Activated T-cell treated with anti-CD3 and anti-CD28 coated beads for 1 hour (primary cell): Measurements from ENCODE around the gene FRS2.
"Not testable (repeated sequence)": the region's sequence is repeated elsewhere in the genome, so short reads cannot be mapped to it uniquely, and the experiment has no call there.

Experiments
- DNase-seq: peaks from one replicate; pipeline ENCODE4 v3.0.0-alpha.2; 2020; ENCODE audit warnings: low read depth

FRS2 gene, protein sequence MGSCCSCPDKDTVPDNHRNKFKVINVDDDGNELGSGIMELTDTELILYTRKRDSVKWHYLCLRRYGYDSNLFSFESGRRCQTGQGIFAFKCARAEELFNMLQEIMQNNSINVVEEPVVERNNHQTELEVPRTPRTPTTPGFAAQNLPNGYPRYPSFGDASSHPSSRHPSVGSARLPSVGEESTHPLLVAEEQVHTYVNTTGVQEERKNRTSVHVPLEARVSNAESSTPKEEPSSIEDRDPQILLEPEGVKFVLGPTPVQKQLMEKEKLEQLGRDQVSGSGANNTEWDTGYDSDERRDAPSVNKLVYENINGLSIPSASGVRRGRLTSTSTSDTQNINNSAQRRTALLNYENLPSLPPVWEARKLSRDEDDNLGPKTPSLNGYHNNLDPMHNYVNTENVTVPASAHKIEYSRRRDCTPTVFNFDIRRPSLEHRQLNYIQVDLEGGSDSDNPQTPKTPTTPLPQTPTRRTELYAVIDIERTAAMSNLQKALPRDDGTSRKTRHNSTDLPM

DNA sequence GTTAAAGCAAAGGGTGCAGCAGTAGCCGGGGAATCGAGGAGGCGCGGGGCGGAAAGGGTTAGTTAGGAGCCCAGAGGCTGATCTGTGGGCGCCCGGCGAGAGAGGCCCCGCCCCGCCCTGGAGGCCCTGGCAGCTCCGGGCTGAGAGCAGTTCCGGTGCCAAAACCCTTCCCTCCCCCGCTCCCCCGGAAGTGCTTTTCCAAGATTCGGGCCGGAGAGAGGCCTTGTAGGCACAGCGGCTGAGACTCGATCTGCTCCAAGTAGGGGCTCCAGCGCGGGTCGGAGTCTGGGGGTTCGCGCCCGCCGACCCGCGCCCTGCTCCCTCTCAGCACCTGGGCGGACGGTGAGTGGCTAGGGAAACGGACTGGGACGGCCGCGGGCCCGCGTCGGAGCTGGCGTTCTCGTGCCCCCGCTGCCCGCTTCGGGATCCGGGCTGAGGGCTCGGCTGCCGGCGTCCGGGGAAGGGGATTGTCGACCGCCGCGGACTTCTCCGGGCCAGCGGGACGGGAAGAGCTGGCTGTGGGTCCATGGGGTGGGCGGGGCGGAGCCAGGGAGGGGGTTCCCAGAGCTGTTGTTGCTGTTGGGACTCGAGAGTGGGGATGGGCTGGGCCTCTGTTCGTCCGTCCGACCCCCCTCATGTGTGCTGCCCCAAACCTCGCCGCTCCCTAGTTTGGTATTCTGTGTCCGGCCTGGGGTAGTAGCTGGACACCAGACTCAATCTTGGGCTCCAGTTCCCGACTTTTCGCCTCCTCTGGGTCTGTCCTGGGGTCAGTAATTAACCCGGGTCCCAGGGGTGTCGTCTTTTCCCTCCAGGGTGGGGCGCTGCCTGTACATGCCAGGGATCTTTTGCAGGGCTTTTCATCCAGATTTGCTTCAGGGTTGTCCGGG lies at the start of gene FRS2:
Gene FRS2, plus strand, starts transcription at position 200 of the 887 bp plus-strand sequence. CDS start 98,643 bp downstream, outside the sequence.
- DNase-seq, result peak; percentile 72

DNA sequence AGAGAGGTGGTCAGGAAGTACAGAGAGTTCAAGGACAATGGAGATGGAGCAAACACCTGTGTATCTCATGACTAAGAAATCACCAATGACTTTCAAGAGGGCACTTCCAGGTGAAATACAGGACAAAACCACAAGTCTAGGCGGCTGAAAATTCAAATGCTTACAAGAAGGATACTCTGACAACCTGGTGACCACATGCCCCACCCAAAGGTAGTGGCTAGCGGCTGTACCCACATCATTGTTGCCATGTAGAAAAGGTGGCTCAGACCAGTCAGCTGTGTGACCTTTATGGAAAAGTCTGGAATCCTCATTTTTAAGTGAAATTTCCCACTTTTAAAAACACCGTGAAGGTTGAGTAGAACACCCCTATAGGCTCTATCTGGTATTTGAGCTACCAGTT lies 48.6 kb upstream of the FRS2 start:
- no peak for DNase-seq

DNA sequence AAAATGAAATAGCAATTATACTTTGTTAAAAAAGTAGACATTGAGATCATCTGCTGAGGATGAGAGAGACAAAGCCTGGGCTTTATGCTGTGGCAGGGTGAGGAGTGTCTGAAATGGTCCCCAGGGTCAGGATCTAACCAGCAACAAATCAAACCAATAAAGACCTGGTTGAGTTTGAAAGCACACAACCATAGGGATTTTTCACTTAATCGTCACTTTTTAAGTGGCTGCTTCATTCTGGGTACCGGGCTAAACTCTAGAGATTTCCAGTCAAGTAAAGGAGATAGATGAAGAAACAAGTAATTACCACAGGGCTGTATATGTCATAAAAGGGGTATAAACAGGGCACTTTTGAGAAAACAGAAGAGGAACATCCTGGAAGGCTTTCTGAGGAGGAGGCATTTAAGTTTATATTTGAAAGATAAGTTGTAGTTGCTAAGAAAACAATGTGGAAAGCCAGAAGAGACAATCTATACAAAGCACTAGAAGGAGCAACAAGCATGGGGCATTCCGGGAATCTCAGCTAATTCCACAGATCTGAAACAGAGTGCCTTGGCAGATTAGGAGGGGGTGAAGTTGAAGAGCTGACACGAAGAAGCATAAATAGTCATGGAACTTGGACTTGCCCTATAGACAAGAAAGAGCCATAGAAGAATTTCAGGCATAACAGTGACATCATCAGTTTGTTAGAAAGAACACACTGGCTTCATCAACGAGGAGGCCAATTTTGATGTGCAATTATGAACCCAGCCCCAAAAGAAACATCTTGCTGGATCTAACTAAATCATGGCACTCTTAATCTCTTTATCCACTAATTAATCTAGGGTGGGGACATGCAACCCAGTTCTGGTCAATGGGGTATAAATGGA lies 46.9 kb upstream of the FRS2 start:
- no peak for DNase-seq

DNA sequence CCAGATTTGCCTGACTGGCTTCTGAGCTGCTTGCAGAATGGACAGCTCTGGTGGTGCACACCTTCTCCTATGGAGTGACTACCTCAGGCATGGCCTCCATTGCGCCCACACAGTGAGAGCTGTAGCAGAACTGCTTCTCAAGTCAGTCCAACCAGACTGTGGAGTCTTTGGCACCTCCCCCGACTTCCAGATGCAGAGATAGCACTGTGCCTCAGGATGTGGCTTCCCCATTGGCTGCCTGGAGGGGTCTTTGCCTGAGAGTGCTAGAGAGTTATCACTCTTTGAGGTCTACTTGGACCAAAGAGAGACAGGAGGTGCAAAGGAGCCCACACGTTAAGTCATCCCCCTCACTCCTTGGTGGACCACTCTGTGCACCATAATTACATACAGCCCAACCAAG lies 44.8 kb upstream of the FRS2 start:
- DNase-seq, result no peak

DNA sequence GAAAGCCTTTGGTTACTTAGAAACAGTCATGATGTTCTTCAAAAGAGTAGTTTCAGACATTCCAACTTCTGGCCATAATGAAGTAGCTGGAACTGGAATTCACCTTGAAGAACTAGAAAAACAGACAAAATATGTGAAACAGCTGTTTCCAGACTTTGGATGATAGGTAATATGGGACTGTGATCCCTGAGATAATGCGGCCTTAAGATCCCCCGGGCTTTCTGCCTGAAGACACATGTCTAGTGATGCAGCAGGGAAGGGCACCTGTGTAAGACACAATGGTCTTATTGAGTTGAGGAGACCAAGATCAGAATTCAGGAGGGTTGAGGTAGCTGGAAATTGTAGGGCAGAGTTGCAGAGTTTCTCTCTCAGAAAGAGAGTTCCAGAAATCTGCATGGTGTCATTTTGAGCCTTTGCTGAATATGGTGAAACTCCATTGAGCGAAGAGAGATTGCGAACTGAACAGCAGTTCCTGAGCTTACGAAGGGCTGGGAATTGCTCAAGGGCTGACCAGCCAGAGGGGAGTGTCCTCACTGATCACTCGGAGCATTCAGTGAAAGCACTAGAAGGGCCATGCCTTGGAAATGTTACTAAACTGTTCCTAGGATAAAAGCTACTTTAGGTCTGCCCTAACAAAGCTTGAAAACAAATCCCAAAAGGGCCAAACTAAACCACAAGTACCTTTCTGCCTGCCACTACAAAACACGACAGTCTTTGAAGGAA lies 41.7 kb upstream of the FRS2 start:
- DNase-seq, result no peak

DNA sequence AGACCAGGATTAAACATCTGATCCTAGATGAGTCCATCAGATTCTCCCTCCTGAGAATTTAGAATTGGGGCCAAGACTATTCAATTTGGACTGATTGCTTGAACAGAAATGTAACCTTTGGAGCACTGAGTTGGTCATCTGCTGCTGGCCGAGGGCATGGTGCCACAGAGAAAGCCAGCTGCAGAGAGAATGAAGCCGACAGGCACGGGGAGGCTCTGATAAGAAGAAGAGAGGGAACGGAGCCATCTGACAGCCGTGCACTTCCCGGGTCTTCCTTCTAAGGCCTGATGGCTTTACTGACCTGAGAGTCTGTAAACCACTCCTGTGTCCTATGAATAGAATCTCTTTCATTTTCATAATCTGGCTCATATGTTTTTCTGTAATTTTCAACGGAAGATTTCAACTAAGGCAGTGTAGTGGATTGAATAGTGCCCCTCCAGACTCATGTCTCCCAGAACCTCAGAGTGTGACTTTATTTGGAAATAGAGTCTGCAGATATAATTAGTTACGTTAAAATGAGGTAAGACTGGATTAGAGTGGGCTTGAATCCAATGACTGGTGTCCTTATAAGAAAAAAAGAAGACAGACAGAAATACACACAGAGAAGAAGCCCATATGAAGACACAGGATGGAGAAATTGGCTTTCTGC lies 39.1 kb upstream of the FRS2 start:
- DNase-seq, result no peak

DNA sequence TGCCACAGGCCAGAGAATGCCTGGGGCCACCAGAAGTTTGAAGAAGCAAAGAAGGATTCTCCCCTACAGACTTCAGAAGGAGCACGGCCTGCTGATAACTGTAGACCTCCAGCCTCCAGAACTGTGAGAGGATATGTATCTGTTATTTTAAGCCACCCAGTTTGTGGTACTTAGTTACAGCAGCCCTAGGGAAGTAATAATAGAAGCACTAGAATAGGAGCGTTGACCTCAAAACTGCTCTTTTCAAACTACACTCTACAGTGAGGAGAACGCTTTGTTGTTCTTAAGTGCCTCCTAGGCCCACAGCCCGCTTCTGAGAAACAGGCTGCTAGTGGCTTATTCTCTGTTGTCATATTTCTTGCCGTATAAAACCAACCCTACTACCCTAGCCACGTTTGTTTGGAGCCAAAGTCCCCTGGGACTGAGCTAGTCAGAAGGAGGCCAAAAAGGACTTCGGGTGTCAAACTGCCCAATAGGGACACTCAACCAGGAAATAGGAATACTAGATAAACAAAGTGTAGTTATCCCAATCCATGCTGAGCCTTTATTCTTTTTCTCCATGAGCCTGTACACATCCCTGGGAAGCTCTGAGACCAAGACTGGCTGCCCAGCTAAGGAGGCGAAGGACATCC lies 38.5 kb upstream of the FRS2 start:
- DNase-seq, result no peak

DNA sequence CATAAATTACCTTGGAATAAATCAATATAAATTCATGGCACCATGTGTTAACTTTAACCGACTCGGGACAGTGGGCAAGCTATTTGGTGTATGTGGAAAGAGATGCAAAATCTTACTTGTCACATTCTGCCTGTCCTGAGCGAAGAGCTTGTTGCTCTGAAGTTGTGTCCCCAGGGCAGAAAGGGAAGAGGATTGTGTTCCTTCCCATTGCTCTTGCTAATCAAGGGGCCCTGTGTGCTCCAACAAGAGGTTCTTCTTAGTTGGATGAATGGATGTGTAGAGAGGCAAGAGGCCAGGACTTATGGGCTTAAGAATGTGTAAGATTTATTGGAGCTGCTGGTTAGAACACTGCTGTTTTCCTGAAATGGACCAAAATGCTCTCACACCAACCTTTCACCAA lies 36.5 kb upstream of the FRS2 start:
- no peak for DNase-seq

DNA sequence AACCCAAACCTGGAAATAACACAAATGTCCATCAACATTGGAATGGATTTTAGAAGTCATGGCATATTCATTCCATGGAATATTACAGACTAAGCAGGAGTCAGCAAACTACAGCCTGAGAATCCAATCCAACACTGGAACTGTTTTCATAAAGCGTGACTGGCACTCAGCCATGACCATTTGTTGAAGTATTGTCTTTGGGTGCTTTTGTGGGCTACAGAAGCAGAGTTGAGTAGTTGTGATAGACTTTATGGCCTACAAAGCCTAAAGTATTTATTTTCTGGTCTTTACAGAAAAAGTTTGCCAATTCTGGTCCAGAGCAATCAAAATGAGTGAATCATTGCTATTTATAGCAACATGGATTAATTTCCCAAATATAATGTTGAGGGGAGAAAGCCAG lies 34.5 kb upstream of the FRS2 start:
- no peak for DNase-seq

DNA sequence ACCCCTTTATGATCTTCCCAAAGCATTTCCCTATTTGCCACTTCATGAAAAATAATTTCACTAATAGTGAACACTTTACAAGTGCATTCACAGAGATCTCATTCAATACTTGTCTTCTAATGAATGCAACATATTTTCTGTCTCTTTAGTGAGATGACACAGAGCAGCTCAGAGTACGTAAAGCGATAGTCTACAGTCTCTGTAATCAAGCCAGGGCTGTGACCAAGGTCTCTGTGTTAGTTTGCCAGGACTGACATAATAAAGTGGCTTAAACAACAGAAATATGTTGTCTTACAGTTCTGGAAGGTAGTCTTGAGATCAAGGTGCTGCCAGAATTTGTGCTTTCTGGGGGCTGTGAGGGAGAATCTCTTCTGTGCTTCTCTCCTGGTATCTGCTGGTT lies 33.1 kb upstream of the FRS2 start:
- no peak for DNase-seq

DNA sequence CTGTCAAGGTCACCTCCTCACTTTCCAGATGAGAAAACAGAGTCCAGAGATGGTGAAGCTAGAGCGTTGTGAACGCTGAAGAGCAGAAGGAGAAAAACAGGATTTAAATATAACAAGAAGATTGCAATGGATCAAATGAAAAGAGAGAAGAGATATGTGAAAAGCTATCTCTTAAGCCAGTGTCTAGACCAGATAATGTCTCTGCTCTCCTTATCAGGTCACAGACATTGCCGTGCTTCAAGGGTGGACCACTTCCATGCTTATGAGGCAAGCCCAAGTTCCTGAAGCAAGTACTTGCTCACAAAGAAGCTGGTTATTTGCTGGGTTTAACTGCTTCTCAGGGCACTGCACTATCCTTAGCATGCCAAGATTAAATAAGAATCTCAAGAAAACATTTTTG lies 31.6 kb upstream of the FRS2 start:
- no peak for DNase-seq

DNA sequence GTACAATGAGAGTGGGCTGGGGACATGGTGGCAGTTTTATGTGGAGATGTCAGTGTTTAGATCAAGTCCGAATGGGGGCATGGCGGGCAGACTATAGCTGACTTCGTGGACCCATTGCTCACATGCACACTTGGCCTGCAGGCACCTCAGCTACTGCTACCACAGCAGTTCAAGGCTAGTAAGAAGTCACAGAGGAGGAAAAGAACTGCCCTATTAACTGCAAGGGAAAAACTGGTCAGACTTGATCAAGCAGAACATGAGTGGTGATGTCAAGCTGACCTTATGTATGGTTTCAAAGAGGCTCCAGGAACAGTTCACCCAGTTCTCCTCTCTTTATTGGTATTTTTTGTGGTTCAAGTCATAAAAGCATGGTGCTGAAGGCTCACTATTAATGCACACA lies 30.2 kb upstream of the FRS2 start:
- no peak for DNase-seq

DNA sequence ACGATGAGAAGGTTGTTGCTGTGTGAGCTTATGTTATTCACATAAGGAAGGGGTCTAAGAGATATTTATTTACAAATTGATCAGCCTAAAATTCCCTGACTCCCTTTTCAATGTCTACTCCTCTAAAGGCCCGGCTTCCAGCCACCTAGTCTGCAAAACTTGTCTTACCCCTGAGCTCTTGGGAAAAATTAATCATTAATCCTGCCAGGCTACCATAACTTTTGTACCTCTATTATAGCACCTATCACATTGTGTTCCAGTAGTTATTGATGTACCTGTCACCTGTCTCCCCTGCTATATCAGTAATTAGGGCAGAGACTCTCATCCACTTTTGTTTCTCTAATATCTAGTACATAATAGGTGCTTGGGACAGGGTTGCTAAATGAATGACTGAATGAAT lies 29.3 kb upstream of the FRS2 start:
- no peak for DNase-seq

DNA sequence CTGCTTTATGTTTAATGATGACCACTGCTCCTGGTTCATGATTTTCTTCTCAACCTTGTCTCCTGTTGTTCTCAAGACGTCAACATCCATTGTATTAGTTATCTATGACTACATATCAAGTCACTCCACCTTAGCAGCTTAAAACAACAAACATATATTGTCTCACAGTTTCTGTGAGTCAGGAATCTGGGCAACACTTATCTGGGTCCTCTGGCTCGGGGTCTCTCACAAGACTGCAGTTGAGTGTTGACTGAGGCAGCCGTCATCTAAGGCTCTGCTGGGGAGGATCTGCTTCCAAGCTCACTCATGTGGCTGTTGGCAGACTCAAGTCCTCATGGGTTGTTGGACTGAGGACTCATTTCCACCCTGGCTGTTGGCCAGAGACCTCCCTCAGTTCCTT lies 27.3 kb upstream of the FRS2 start:
- DNase-seq, result no peak

DNA sequence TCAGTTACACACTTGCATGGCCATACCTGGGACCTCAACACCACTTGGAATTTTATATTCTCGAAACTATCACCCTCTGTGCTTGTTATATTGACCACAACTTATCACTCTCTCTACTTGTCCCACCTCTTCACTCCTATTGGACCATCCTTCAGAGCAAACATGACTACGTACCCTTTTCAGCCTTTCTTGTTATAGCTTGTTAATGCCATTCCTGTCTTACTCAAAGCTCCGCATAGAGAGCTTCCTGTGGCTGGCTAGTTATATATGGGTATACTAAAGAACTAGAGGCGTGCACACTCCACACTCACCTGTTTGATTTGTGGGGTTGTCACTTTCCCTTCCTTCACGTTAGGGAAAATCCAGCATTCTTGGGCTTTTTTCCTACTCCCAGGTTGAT lies 26.3 kb upstream of the FRS2 start:
- DNase-seq, result no peak

DNA sequence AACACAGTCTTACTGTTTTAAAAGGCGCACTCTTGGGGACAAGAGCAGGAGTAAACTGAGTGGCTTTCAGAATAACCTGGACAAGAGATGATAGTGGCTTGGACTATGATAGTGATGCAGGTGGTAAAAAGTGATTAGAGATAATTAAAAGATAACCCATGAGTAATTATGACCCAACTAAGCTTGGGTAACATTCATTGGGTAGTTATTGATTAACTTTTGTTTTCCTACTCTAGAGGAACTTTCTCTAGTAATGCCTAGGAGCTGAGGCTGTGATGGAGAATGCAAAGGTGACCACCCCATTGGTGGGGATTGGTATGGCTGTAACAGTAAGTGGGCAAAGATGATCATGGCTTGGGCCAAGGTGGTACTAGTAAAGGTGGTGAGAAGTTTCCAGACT lies 22.3 kb upstream of the FRS2 start:
- DNase-seq, result no peak

DNA sequence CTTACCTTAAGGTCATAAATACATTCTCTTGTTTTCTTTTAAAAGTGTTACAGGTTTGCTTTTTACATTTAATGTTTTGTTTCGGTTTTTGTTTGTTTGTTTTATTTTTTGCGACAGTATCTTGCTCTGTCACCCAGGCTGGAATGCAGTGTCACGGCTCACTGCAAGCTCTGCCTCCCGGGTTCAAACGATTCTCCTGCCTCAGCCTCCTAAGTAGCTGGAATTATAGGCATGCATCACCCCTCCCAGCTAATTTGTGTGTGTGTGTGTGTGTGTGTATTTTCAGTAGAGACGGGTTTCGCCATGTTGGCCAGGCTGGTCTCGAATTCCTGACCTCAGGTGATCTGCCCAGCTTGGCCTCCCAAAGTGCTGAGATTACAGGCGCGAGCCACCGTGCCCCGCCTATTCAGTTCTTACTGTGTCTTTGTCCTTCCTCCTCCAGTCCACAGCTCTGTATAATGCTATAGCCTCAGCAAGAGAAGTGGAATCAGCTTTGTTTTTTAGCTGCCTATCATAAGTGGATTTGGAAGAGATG lies 17.5 kb upstream of the FRS2 start:
- DNase-seq, result not testable (repeated sequence)

DNA sequence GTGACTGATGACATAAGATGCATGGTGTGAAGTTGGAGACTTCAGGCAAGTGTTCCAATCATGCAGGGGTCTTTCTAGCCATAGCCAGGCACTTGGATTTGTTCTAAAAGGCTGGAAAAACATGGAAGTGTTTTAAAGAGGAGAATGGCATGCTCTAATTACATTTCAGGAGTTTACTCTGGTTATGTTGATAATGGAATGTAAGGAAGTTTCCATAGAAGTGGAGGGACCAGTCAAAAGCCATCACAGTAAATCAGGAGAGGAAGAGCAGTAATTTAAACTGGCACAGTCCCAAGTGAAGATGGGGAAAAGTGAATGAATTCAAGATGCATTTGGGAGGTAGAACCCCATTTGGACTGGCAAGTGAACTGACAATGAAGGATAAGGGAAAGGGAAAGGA lies 13.9 kb upstream of the FRS2 start:
- no peak for DNase-seq

DNA sequence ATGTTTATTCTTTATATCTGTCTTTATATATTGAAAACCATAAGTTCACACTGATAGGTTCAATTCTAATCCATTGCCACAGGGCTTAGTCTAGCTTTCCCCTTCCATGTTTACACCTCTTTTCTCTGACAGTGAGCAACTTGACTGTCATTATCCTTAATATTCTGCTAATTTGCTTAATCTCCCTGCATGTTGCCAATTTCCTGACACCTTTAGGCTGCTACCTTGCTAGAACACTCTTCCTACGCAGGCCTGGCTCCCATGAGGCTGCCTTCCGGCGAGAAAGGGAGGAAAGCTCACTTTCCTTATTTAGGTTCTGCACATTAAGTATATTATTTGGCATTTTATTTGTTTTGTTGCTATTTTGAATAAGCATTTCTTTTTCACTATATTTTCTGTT lies 12.8 kb upstream of the FRS2 start:
- no peak for DNase-seq

DNA sequence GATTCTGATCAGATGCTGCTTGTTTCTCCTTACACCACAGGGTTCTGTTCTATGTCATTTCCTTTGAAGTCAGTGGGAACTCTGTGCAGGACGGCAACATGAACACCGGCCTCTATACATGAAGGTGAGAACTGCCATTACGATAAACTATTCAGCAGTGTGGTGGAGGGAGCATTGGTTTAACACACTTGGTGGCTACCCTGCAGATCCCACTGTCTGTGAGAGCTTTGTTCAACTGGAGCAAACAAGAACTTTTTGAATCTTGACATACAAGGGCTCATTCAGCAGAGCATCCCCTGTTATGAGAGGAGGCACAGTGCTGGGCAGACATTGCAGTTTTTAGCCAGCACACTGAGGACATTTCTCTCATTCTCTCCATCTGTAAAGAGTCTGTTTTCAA lies 10.7 kb upstream of the FRS2 start:
- DNase-seq, result no peak
